ENCODE results near the gene HOXC4.
A peak's percentile ranks its signal among the peaks of the same experiment; 100 is the strongest.

Gene HOXC4

DNA sequence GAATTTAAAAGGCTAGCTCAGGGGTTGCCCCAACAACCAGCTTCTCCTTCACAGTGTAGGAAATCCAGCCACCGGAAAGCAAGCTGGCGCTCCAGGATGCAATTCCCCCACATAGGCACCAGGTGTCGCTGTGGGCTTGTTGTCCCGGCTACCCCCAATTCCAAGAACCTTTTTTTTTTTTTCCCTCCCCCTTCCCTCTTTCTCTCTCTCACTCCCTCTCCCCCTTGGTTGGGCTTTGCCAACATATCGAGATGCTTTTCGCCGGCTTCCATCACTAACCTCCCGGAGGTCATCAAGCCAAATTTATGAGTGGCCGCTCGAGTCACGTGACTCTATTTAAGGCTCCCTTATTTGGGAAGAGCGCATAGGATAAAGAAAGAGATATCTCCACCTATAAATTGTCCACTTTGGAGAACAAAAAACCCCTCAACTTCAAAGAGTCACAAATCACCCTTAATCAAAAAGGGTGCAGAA, 21.0 kb upstream of the HOXC4 start, which contains the start of gene HOXC5 (continued):
- TF ChIP-seq ZFP41 (tag by site-specific recombination; IDR thresholded peaks at IDR 0.05; ENCODE audit: borderline replicate concordance) (no peak), ZNF776 (tag by site-specific recombination; IDR thresholded peaks at IDR 0.05; ENCODE audit: borderline replicate concordance) (no peak), MZF1 (tag by site-specific recombination; IDR thresholded peaks at IDR 0.05; ENCODE audit: borderline replicate concordance) (peak; percentile 95), ZNF544 (tag by site-specific recombination; IDR thresholded peaks at IDR 0.05) (no peak), PRDM6 (tag by site-specific recombination; IDR thresholded peaks at IDR 0.05) (peak; percentile 13; the same call in 1 of the 2 replicates), GLIS1 (tag by site-specific recombination; IDR thresholded peaks at IDR 0.05) (peak; percentile 88), MYNN (tag by site-specific recombination; IDR thresholded peaks at IDR 0.05; ENCODE audit: borderline replicate concordance) (no peak; the same call in 1 of the 2 replicates), ZNF692 (tag by site-specific recombination; IDR thresholded peaks at IDR 0.05) (peak; percentile 83), ZNF585B (tag by site-specific recombination; IDR thresholded peaks at IDR 0.05) (no peak), ZNF184 (tag by site-specific recombination; IDR thresholded peaks at IDR 0.05) (0 out of 2 replicates have a peak, but pooled peaks have one; percentile 10), ZNF521 (tag by site-specific recombination; IDR thresholded peaks at IDR 0.05) (no peak), ZBTB20 (tag by site-specific recombination; IDR thresholded peaks at IDR 0.05) (no peak), GLIS2 (tag by site-specific recombination; IDR thresholded peaks at IDR 0.05) (no peak), ZNF629 (tag by site-specific recombination; IDR thresholded peaks at IDR 0.05) (peak; percentile 92), ZNF473 (tag by site-specific recombination; IDR thresholded peaks at IDR 0.05) (no peak), EGR2 (tag by site-specific recombination; IDR thresholded peaks at IDR 0.05; ENCODE audit: low read depth) (peak; percentile 32; the same call in 1 of the 2 replicates), ZFP37 (tag by site-specific recombination; IDR thresholded peaks at IDR 0.05) (no peak), ZNF843 (tag by site-specific recombination; IDR thresholded peaks at IDR 0.05) (peak; percentile 74)
- TF ChIP-seq, protein P1, sequence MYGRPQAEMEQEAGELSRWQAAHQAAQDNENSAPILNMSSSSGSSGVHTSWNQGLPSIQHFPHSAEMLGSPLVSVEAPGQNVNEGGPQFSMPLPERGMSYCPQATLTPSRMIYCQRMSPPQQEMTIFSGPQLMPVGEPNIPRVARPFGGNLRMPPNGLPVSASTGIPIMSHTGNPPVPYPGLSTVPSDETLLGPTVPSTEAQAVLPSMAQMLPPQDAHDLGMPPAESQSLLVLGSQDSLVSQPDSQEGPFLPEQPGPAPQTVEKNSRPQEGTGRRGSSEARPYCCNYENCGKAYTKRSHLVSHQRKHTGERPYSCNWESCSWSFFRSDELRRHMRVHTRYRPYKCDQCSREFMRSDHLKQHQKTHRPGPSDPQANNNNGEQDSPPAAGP (tag by site-specific recombination; IDR thresholded peaks at IDR 0.05), result peak; percentile 93
- TF ChIP-seq, protein P2, sequence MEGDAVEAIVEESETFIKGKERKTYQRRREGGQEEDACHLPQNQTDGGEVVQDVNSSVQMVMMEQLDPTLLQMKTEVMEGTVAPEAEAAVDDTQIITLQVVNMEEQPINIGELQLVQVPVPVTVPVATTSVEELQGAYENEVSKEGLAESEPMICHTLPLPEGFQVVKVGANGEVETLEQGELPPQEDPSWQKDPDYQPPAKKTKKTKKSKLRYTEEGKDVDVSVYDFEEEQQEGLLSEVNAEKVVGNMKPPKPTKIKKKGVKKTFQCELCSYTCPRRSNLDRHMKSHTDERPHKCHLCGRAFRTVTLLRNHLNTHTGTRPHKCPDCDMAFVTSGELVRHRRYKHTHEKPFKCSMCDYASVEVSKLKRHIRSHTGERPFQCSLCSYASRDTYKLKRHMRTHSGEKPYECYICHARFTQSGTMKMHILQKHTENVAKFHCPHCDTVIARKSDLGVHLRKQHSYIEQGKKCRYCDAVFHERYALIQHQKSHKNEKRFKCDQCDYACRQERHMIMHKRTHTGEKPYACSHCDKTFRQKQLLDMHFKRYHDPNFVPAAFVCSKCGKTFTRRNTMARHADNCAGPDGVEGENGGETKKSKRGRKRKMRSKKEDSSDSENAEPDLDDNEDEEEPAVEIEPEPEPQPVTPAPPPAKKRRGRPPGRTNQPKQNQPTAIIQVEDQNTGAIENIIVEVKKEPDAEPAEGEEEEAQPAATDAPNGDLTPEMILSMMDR (tag by site-specific recombination; IDR thresholded peaks at IDR 0.05), result peak; percentile 99
- TF ChIP-seq, protein P3, sequence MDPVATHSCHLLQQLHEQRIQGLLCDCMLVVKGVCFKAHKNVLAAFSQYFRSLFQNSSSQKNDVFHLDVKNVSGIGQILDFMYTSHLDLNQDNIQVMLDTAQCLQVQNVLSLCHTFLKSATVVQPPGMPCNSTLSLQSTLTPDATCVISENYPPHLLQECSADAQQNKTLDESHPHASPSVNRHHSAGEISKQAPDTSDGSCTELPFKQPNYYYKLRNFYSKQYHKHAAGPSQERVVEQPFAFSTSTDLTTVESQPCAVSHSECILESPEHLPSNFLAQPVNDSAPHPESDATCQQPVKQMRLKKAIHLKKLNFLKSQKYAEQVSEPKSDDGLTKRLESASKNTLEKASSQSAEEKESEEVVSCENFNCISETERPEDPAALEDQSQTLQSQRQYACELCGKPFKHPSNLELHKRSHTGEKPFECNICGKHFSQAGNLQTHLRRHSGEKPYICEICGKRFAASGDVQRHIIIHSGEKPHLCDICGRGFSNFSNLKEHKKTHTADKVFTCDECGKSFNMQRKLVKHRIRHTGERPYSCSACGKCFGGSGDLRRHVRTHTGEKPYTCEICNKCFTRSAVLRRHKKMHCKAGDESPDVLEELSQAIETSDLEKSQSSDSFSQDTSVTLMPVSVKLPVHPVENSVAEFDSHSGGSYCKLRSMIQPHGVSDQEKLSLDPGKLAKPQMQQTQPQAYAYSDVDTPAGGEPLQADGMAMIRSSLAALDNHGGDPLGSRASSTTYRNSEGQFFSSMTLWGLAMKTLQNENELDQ (tag by site-specific recombination; IDR thresholded peaks at IDR 0.05; ENCODE audit: low read depth), result no peak

Data from HEK293 (cell line).